Uterus (tissue), 2 donors: ENCODE results near the gene CLEC6A.

Source experiments
- POLR2A ChIP-seq, 2 donors: fragments of 450-650 bp; IDR thresholded peaks; one replicate each; pipeline ENCODE4 v1.6.1; 2016; ENCODE audit warnings: antibody characterized with exemption in 2 of 2, mild to moderate bottlenecking in 1 of 2, moderate library complexity in 1 of 2
- TF ChIP-seq, protein P1 (sequence below), 4 experiments: fragments of 200-600 bp in 2 of 4; fragments of 450-650 bp in 2 of 4; sonication (generic) in 2 of 4; IDR thresholded peaks; one replicate each; pipeline ENCODE4 v1.5.1; 2016 to 2019; ENCODE audit warnings: antibody characterized with exemption in 4 of 4, mild to moderate bottlenecking in 2 of 4, moderate library complexity in 1 of 4

GRCh38 chr12:8499616-8500015 is 43.9 kb downstream of the CLEC6A start:
- TF ChIP-seq, protein P1, sequence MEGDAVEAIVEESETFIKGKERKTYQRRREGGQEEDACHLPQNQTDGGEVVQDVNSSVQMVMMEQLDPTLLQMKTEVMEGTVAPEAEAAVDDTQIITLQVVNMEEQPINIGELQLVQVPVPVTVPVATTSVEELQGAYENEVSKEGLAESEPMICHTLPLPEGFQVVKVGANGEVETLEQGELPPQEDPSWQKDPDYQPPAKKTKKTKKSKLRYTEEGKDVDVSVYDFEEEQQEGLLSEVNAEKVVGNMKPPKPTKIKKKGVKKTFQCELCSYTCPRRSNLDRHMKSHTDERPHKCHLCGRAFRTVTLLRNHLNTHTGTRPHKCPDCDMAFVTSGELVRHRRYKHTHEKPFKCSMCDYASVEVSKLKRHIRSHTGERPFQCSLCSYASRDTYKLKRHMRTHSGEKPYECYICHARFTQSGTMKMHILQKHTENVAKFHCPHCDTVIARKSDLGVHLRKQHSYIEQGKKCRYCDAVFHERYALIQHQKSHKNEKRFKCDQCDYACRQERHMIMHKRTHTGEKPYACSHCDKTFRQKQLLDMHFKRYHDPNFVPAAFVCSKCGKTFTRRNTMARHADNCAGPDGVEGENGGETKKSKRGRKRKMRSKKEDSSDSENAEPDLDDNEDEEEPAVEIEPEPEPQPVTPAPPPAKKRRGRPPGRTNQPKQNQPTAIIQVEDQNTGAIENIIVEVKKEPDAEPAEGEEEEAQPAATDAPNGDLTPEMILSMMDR (IDR thresholded peaks at IDR 0.05): no peak
- TF ChIP-seq POLR2A (IDR thresholded peaks at IDR 0.05): no peak
